Stimulated activated CD4-positive, alpha-beta T cell treated with anti-CD3 and anti-CD28 coated beads, Interleukin-12 subunit alpha, Interleukin-12 subunit beta, amount 100 ng/mL, for 48 hours (primary cell): ENCODE measurements around the gene C16orf89.

Experiments
- DNase-seq, 3 donors: peaks; one replicate each; pipeline ENCODE4 v3.0.0-alpha.2; 2020; ENCODE audit warnings: low read depth in 2 of 3, low spot score in 1 of 3

Gene C16orf89

GRCh38 chr16:5031601-5032000, 34.2 kb downstream of the C16orf89 start:
- DNase-seq, result no peak

GRCh38 chr16:5030251-5030870, 35.4 kb downstream of the C16orf89 start:
- no peak for DNase-seq

GRCh38 chr16:5028950-5029475, 36.7 kb downstream of the C16orf89 start:
- DNase-seq, result no peak

- no peak for DNase-seq
These were observed 38.1 kb downstream of the C16orf89 start for GRCh38 chr16:5027575-5028235.

- DNase-seq, result no peak
These were observed 38.7 kb downstream of the C16orf89 start for GRCh38 chr16:5027086-5027485.

GRCh38 chr16:5026664-5027063, 39.1 kb downstream of the C16orf89 start:
- DNase-seq, result no peak

- DNase-seq, result no peak
These were observed 40.6 kb downstream of the C16orf89 start for GRCh38 chr16:5025171-5025632.

- no peak for DNase-seq
These were observed 41.1 kb downstream of the C16orf89 start for GRCh38 chr16:5024632-5025031.

GRCh38 chr16:5022521-5022920, 43.2 kb downstream of the C16orf89 start:
- DNase-seq, result no peak

GRCh38 chr16:5020551-5020950, 45.2 kb downstream of the C16orf89 start:
- DNase-seq, result no peak

GRCh38 chr16:5019775-5020174, 46.0 kb downstream of the C16orf89 start:
- DNase-seq, result no peak

GRCh38 chr16:5018793-5019192, 47.0 kb downstream of the C16orf89 start:
- DNase-seq, result no peak

- DNase-seq, result no peak
These were observed 48.1 kb downstream of the C16orf89 start for GRCh38 chr16:5017678-5017969.

GRCh38 chr16:5016967-5017677, 48.6 kb downstream of the C16orf89 start:
- DNase-seq, result no peak

- DNase-seq, result no peak
These were observed 49.9 kb downstream of the C16orf89 start for GRCh38 chr16:5015887-5016286.

- no peak for DNase-seq
These were observed 50.4 kb downstream of the C16orf89 start for GRCh38 chr16:5015351-5015750.

GRCh38 chr16:5012887-5013286, 52.9 kb downstream of the C16orf89 start:
- DNase-seq, result no peak

- DNase-seq, result no peak
These were observed 54.1 kb downstream of the C16orf89 start for GRCh38 chr16:5011637-5012036.

GRCh38 chr16:5010576-5011329, 55.0 kb downstream of the C16orf89 start:
- DNase-seq, result no peak

GRCh38 chr16:5008311-5008731, 57.4 kb downstream of the C16orf89 start:
- DNase-seq, result no peak

- DNase-seq, result no peak
These were observed 58.5 kb downstream of the C16orf89 start for GRCh38 chr16:5007256-5007655.
